Gastrocnemius medialis (tissue), 4 donors: ENCODE measurements around the gene SMC1B.

Experiments used
- CTCF ChIP-seq, 5 experiments: fragments of 450-650 bp in 3 of 5; fragments of 200-600 bp in 2 of 5; sonication (generic) in 2 of 5; IDR thresholded peaks in 4 of 5; conservative IDR thresholded peaks in 1 of 5; 1 replicate in 4 of 5; 2 replicates in 1 of 5; pipeline ENCODE4 v1.5.1; 2016 to 2019; ENCODE audit warnings: antibody characterized with exemption in 5 of 5, mild to moderate bottlenecking in 3 of 5, moderate library complexity in 3 of 5
- POLR2A ChIP-seq, 2 donors: fragments of 450-650 bp; IDR thresholded peaks; one replicate each; pipeline ENCODE4 v1.6.1; 2017; ENCODE audit warnings: antibody characterized with exemption in 2 of 2, mild to moderate bottlenecking in 2 of 2, moderate library complexity in 2 of 2

GRCh38 chr22:45323695-45324094 is 89.7 kb downstream of the SMC1B start:
- TF ChIP-seq CTCF (IDR thresholded peaks at IDR 0.05 in 4 of 5, conservative IDR thresholded peaks at IDR 0.05 in 1 of 5) (no peak), POLR2A (IDR thresholded peaks at IDR 0.05) (peak; percentile 21 to 30)
